AG09319 (cell line): ENCODE results near the gene RBM14.
"Not testable (repeated sequence)": the region's sequence is repeated elsewhere in the genome, so short reads cannot be mapped to it uniquely, and the experiment has no call there.

ENCODE experiments used
- DNase-seq: peaks from one replicate; pipeline ENCODE4 v3.0.0-alpha.2; 2010; ENCODE audit warnings: low read depth; ENCODE audit errors: extremely low read depth
- TF ChIP-seq, protein P1 (sequence below): IDR thresholded peaks from 2 replicates; pipeline ENCODE4 v1.5.1; 2011; ENCODE audit warnings: low read depth, mild to moderate bottlenecking, inconsistent platforms, low read length, moderate library complexity

Gene RBM14

DNA sequence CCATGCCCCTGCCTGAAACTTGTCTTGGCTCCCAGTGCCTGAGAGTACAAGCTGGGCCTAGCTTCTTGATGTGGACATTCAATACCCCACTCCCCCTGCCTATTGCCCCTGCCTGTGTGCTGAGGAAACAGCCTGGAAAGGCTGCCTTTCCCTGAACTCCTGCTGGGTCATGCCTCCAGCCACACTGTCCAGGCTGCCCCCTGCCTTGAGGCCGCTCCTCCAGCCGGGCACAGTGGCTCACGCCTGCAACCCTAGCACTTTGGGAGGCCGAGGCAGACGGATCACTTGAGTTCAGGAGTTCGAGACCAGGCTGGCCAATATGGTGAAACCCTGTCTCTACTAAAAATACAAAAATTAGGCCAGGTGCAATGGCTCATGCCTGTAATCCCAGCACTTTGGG lies 13.4 kb upstream of the RBM14 start:
- no peak for DNase-seq
- TF ChIP-seq, protein P1, sequence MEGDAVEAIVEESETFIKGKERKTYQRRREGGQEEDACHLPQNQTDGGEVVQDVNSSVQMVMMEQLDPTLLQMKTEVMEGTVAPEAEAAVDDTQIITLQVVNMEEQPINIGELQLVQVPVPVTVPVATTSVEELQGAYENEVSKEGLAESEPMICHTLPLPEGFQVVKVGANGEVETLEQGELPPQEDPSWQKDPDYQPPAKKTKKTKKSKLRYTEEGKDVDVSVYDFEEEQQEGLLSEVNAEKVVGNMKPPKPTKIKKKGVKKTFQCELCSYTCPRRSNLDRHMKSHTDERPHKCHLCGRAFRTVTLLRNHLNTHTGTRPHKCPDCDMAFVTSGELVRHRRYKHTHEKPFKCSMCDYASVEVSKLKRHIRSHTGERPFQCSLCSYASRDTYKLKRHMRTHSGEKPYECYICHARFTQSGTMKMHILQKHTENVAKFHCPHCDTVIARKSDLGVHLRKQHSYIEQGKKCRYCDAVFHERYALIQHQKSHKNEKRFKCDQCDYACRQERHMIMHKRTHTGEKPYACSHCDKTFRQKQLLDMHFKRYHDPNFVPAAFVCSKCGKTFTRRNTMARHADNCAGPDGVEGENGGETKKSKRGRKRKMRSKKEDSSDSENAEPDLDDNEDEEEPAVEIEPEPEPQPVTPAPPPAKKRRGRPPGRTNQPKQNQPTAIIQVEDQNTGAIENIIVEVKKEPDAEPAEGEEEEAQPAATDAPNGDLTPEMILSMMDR: no peak

DNA sequence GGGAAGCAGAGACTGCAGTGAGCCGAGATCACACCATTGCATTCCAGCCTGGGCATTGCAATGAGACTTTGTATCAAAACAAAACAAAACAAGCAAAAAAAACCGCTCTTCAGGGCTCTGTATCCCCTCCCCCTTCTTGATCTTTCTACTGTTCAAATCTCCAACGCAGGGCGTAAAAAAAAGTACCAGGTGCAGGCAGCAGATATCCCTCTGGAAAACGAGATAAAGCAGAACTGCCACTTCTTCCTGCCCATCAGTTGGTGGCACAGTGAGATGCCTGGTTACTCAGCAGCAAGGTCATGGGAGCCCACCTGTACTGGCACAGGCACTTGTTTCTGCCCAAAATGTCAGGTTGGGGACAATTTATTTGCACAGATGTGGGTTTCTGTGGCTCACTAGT lies 12.3 kb upstream of the RBM14 start:
- no peak for DNase-seq
- TF ChIP-seq, protein P1: no peak

DNA sequence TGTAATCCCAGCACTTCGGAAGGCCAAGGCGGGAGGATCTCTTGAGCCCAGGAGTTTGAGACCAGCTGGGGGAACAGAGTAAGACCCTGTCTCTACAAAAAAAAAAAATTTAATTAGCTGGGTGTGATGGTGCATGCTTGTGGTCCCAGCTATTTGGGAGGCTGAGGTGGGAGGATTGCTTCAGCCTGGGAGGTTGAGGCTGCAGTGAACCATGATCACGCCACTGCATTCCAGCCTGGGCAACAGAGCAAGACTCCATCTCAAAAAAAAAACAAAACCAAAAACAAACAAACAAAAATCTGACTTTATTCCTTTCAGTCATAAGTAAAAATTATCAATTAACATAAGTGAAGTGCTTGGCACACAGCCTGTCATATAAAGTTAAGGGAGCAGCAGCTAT lies 9.8 kb upstream of the RBM14 start:
- DNase-seq: not testable (repeated sequence)

DNA sequence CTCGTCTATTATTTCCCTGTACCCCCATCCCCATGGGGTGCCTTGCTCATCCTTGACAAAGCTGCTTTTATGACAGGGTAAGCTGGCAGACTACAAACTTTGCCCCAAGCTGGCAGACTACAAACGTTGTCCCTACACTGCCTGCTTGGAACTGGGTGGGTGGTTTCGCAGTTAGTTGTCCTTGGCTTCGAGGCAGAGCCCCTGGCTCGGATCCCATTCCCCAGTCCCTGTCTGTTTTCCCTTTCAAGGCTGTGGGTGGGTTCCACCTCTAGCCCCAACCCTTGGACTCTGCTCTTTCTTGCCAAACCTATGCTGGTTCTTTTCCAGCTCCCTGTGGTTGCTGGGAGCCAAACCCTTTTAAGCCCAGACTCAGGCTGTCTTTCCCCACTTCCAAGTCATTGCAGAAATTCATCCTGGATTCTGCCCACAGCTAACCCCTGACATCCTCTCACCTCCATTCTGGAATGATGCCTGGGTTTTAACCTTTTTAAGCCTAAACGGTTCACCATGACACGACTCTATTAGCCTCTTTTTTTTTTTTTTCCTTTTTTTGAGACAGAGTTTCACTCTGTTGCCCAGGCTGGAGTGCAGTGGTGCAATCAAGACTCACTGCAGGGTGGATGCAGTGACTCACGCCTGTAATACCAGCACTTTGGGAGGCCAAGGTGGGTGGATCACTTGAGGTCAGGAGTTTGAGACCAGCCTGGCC lies 9.2 kb upstream of the RBM14 start:
- TF ChIP-seq, protein P1: no peak
- peak; percentile 69 for DNase-seq

DNA sequence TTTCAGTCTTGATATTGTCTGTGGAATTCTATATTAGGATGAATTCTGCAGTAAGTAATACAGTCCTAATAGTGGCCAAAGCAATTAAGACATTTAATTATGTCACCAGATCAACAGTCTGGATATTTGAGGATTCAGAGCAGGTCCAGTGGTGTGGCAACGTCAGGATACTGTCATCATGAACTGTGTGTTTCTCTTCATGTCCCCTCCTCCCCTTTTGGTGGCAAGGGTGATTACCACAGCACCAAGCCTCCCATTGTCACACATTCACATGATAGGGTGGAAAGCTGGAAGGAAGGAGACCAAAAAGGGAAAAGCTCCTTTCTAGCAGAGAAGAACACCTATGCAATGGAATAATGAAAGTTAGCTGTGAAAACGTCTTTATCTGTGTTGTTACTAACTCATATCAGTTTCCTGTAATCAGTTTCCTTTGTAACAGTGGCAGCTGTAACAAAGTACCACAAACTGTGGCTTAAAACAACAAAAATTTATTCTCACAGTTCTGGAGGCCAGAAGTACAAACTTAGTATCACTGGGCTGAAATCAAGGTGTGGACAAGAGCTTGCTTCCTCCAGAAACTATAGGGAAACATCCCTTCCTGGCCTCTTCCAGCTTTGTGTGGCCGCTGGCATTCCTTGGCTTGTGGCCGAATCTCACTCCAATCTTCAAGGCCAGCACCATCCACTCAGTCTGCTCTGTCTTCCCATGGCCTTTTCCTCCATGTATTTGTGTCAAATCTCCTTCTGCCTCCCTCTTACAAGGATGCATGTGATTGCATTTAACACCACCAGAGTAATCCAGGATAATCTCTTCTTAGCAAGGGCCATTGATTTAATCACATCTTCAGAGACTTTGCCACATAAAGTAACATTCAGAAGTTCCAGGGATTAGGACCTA lies 6.5 kb upstream of the RBM14 start:
- TF ChIP-seq, protein P1: no peak
- DNase-seq: no peak

DNA sequence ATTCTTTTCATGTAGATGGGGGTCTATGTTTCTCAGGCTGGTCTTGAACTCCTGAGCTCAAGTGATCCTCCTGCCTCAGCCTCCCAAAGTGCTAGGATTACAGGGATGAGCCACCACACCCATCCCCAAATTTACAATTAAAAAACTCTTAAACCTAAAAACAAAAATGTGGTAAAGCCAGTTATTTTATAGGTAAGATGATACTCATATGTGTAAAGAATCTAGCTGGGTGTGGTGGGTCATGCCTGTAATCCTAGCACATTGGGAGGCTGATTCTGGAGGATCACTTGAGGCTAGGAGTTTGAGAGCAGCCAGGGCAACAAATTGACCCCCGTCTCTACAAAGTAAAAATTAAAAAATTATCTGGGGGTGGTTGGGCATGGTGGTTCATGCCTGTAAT lies 4.0 kb upstream of the RBM14 start:
- TF ChIP-seq, protein P1: no peak

DNA sequence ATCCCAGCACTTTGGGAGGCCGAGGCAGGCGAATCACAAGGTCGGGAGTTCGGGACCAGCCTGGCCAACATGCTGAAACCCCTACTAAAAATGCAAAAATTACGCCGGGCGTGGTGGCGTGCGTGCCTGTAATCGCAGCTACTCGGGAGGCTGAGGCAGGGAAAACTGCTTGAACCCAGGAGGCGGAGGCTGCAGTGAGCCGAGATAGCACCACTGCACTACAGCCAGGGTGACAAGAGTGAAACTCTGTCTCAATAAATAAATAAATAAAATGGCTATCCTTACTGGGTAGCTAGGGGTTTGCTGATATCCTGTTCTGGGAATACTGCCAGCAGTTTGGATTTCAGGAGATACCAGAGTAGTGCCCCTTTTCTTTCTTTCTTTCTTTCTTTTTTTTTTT lies 2.4 kb upstream of the RBM14 start:
- DNase-seq: no peak
- TF ChIP-seq, protein P1: no peak

More for the DNA sequence above, 4.0 kb upstream of the RBM14 start:
- no peak for DNase-seq
